HG03439 (cell line): Measurements from ENCODE around the gene NFYC.
A peak's percentile ranks its signal among the peaks of the same experiment; 100 is the strongest.

Experiments
- ATAC-seq: cut with Tn5 transposase; IDR thresholded peaks from one replicate; pipeline ENCODE4 v1.9.1; 2021; ENCODE audit warnings: mild to moderate bottlenecking, moderate library complexity; ENCODE audit not compliant: unreplicated experiment

NFYC gene

GRCh38 chr1:40734882-40735628 lies 43.6 kb downstream of the NFYC start:
- no peak for ATAC-seq

- ATAC-seq, result no peak
Measured at GRCh38 chr1:40736085-40736531, 44.6 kb downstream of the NFYC start.

GRCh38 chr1:40738831-40739230 lies 47.3 kb downstream of the NFYC start:
- no peak for ATAC-seq

- ATAC-seq, result no peak
Measured at GRCh38 chr1:40739455-40740008, 48.0 kb downstream of the NFYC start.

GRCh38 chr1:40740039-40740996 lies 48.8 kb downstream of the NFYC start:
- no peak for ATAC-seq

- no peak for ATAC-seq
Measured at GRCh38 chr1:40740997-40741736, 49.7 kb downstream of the NFYC start.

DNA sequence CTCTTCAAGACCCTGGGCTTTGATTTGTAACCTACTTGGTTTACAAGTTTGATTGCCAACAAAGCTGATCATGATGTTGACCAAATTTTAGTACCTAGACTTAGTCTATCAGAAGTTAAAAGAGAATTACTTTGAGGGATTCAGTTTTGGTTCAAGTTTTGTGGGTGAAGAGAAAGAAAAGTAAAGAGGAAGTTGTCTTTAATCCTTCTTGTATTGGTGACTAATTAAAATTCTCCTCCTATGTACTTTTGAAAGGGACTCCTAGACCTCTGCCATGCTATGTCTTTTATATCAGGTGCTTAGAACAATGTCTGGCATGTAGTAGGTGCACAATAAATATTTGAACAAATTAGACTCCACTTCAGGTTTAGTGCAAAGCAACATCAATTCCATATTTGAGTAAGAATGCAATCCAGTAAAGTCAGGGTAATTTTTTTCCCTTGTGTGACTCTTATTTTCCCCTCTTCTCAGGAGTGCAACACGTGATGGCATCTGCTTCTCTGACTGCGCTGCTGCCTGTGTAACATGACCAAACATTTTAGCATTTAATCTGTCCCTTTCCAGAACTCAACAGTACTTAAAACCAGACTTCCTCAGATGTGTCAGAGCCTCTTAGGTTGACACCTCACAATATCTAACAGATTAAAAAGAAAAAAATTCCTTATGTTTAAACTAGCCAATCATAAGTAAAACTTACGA lies 51.0 kb downstream of the NFYC start:
- no peak for ATAC-seq

- ATAC-seq, result no peak
Measured at GRCh38 chr1:40743452-40743851, 51.9 kb downstream of the NFYC start.

DNA sequence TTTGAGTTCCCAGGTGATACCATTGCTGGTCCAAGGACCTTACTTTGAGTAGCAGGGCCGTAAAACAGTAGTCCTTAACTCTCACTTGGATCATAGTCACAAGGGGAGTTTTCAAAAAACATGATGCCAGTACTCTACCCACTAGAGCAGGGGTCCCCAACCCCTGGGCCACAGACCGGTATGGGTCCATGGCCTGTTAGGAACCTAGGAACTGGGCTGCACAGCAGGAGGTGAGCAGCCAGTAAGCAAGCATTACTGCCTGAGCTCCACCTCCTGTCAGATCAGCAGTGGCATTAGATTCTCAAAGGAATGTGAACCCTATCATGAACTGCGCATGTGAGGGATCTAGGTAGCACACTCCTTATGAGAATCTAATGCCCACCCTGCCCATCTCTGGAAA lies 52.4 kb downstream of the NFYC start:
- ATAC-seq, result no peak

DNA sequence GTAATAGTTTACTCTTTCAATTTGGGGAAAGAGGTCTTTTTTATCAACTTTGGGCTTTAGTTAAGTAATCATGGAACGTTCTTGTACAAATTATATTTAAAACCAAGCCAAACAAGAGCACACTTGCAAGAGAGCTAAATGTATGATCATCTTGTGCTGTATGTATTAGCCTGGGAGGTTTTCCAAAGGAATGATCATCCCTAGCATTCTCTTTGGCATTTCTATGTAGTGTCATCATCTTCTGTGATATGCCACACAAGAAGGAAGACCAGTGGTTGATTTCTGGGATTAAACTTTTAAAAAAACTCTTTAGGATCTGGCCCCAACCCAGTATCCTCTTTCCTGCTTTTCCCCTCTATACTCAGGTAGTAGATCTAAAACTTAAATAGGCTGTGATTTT lies 53.7 kb downstream of the NFYC start:
- ATAC-seq, result no peak

GRCh38 chr1:40746344-40747090 lies 55.0 kb downstream of the NFYC start:
- no peak for ATAC-seq

- no peak for ATAC-seq
Measured at GRCh38 chr1:40748841-40749718, 57.6 kb downstream of the NFYC start.

DNA sequence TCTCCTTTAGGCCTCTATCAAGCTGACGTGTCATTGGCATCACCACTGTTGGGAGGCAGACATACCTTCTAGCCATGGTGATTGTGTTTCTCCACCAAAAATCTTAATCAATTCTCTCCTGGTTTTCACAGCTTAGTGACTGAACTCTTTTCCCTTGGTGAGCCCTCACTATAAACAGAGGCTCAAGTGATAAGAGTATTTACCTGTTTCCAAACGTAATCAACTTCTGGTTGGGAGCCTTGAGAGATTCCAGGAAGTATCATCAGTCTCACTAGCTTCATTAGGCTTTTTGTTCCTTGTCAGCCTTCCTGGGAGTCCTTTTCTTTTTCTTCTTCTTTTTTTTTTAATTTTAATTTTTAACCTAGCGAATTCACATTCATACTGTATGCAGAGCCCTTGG lies 58.3 kb downstream of the NFYC start:
- no peak for ATAC-seq

GRCh38 chr1:40750451-40750908 lies 59.0 kb downstream of the NFYC start:
- no peak for ATAC-seq

- no peak for ATAC-seq
Measured at GRCh38 chr1:40751802-40752201, 60.3 kb downstream of the NFYC start.

- peak; percentile 43 for ATAC-seq
Measured at GRCh38 chr1:40753142-40753882, 61.8 kb downstream of the NFYC start.

DNA sequence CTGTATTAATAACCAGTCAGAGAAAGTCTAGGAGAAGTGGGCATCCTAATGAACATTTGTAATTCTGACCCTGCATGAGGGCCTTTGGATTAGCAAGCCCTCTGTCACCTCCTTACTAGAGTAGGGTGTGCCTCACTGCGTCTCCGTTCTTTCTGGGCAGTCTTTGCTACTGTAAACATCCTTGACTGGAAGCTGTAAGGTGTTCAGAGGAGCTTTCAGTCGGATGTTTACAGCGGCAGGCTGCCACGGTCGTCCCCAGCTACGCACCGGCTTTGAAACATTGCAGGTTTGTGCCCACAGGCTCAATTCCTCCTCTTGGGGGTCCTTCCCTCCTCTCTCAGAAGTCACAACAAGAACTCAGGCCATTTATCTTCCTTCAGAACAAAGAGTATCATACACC lies 62.7 kb downstream of the NFYC start:
- ATAC-seq, result no peak

- ATAC-seq, result no peak
Measured at GRCh38 chr1:40755067-40755466, 63.6 kb downstream of the NFYC start.
